Parietal lobe (tissue), 1 donor: Measurements from ENCODE around the gene KRTAP10-4. TPM values are rescaled to one million over a fixed set of nuclear protein-coding genes. Genes with fewer than 3 reads are reported as not detected.

ENCODE experiments used
- total RNA-seq: library from RNA; depleted of rRNA; stranded (reverse); fragments of >200 nt; gene quantifications from one replicate; pipeline ENCODE4 v1.2.3, GENCODE V29; 2014

The KRTAP10-4 gene, protein sequence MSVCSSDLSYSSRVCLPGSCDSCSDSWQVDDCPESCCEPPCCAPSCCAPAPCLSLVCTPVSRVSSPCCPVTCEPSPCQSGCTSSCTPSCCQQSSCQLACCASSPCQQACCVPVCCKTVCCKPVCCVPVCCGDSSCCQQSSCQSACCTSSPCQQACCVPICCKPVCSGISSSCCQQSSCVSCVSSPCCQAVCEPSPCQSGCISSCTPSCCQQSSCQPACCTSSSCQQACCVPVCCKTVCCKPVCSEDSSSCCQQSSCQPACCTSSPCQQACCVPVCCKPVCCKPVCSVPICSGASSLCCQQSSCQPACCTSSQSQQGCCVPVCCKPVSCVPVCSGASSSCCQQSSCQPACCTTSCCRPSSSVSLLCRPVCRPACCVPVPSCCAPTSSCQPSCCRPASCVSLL
- total RNA-seq = not detected

DNA sequence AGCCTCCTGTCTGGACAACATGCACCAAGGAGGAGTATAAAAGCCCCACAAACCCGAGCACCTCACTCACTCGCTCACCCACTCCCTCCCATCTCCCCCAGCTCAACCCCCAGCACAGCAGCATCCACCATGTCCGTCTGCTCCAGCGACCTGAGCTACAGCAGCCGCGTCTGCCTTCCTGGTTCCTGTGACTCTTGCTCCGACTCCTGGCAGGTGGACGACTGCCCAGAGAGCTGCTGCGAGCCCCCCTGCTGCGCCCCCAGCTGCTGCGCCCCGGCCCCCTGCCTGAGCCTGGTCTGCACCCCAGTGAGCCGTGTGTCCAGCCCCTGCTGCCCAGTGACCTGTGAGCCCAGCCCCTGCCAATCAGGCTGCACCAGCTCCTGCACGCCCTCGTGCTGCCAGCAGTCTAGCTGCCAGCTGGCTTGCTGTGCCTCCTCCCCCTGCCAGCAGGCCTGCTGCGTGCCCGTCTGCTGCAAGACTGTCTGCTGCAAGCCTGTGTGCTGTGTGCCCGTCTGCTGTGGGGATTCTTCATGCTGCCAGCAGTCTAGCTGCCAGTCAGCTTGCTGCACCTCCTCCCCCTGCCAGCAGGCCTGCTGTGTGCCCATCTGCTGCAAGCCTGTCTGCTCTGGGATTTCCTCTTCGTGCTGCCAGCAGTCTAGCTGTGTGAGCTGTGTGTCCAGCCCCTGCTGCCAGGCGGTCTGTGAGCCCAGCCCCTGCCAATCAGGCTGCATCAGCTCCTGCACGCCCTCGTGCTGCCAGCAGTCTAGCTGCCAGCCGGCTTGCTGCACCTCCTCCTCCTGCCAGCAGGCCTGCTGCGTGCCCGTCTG, at the start of gene KRTAP10-4:
Gene KRTAP10-4, plus strand, starts transcription at position 100 of the 827 bp plus-strand sequence. Its CDS starts 30 bp downstream, at position 130.

DNA sequence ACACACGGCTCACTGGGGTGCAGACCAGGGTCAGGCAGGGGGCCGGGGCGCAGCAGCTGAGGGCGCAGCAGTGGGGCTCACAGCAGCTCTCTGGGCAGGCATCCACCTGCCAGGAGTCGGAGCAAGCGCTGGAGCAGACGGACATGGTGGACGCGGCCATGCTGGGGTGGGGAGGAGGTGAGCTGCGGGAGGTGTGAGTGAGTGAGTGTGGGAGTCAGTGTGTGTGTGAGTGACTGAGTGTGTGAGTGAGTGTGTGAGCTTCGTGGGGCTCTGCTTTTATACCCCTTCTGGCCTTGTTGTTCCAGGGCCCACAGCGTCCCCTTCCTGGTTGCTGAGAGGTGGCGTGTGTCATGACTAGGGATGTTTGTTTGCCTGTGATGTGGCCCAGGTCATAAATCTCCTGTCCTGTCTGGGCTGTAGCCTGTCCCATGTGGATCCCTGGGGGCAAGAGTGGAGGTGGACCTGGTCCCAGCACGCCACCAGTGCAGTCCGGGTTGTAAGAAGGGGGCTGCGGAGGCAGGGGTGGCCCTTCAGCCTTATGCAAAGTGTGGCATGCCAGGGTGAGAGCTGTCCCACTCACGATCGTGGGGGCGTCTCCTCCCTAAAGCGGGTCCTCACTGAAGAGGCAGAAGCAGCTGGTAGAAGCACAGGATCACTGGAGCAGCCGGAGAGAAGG, 33.4 kb upstream of the KRTAP10-4 start, which contains the start of gene KRTAP10-1:
Gene KRTAP10-1, minus strand, starts transcription at position 205 of the 676 bp plus-strand sequence. Its CDS starts 45 bp downstream, at position 160.

DNA sequence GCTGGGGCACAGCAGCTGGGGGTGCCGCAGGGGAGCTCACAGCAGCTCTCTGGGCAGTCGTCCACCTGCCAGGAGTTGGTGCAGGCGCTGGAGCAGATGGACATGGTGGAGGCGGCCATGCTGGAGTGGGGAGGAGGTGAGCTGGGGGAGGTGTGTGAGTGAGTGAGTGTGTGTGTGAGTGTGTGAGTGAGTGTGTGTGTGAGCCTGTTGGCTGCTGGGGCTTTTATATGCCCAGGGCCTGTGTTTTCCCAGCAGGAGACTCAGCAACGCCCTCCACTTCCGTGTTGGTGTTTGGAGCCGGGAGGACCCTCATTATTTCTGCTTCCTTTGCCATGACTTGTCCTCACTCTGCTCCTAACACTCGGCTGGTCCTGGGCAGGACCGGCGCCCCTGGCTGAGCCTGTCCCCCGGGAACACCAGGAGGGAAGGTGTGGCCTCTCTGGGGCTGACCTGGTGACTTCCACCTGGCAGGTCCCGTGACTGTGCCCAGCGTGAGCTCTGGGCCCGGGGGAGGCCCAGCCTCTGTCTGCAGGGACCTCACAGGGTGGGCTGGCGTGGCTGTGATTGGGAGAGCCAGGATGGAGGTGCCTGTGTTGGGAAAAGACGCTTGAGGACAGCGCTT, 22.1 kb upstream of the KRTAP10-4 start, which contains the start of gene KRTAP10-2:
Gene KRTAP10-2, minus strand, starts transcription at position 166 of the 622 bp plus-strand sequence. Its CDS starts 47 bp downstream, at position 119.

DNA sequence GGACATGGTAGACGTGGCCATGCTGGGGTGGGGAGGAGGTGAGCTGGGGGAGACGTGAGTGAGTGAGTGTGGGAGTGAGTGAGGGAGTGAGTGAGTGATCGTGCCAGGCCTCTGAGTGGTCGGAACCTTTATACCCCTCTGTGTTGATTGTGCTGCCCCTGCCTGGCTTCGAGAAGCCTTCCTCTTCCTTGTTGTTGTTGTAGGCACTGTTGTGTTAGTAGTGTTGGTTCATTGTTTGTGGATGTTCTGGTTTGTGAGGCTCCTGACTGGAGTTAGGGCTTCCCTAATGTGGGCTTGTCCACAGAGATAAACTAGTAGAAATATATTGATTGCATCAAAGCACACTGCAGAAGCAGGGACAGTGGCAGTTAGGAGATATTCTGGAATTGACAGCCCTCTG, 14.8 kb upstream of the KRTAP10-4 start, which contains the start of gene KRTAP10-3:
Gene KRTAP10-3, minus strand, starts transcription at position 101 of the 400 bp plus-strand sequence. Its CDS starts 80 bp downstream, at position 21.

DNA sequence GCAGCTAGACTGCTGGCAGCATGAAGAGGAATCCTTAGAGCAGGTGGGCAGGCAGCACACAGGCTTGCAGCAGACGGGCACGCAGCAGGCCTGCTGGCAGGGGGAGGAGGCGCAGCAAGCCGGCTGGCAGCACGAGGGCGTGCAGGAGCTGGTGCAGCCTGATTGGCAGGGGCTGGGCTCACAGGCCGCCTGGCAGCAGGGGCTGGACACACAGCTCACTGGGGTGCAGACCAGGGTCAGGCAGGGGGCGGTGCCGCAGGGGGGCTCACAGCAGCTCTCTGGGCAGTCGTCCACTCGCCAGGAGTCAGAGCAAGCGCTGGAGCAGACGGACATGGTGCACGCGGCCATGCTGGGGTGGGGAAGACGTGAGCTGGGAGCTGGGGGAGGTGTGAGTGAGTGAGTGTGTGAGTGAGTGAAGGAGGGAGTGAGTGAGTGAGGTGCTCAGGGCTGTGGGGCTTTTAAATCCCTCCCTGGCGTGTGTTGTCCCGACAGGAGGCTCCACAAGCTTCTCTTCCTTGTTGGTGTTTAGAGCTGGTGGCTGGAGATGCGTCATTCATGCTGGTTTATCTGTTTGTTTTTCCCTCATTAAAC, 6.8 kb downstream of the KRTAP10-4 start, which contains the start of gene KRTAP10-5:
Gene KRTAP10-5, minus strand, starts transcription at position 374 of the 591 bp plus-strand sequence. Its CDS starts 26 bp downstream, at position 348.

DNA sequence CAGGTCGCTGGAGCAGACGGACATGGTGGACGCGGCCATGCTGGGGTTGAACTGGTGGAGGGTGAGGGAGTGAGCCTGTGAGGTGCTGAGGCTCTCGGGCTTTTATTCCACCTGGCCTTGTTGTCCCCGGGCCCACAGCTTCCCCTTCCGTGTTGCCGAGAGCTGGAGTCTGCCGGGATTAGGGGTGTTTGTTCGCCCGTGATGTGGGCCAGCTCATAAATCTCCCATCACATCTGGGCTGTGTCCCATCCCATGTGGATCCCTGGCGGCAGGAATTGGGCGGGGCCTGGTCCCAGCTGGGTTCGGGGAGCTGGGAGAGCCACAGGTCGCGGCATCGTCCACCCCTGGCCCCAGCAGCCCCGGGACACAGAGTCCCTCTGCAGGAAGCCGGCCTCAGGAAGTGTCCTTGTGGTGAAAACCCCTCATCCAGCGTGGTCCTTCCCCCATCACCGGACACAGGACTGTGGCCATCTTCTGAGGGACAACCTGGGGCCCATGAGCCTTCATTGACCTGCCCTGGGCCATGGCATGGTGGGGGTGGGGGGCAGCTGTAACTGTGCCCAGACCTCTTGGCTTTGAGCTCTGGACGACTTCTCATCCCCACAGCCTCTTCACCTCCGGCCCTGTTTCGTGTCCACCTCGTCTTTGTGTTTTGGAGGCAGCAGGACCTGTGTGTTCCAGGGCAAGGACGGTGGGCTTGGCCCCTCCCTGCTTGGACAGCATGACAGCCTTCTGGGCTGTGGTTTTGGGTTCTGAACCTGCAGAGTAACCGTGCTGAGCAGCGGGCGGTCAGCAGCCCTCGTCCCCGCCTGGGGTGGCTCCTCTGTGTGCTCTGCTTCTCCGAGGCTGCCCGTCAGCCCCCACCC, 19.1 kb downstream of the KRTAP10-4 start, which contains the start of gene KRTAP10-6:
Gene KRTAP10-6, minus strand, starts transcription at position 60 of the 866 bp plus-strand sequence. Its CDS starts 21 bp downstream, at position 39.

DNA sequence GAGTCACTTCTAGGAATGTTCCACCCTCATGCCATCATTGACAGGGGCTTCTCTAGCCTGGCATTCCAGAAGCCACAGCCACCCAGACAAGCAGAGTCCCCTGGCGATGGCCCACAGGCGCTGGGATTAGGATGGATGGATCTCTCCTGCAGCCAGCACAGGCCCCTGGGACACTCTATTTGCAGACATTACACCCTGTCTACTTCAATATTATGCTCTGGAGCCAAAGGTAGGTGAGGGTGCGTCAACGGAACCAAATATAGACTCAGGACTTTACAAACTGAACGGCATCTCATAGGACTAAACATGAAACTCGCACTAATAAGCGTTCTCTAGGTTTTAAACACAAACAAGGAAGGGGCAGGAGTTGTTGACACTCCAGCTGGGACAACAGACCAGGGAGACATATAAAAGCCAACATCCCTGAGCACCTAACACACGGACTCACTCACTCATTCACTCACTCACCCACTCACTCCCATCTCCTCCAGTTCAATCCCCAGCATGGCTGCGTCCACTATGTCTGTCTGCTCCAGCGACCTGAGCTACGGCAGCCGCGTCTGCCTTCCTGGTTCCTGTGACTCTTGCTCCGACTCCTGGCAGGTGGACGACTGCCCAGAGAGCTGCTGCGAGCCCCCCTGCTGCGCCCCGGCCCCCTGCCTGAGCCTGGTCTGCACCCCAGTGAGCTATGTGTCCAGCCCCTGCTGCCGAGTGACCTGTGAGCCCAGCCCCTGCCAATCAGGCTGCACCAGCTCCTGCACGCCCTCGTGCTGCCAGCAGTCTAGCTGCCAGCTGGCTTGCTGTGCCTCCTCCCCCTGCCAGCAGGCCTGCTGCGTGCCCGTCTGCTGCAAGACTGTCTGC, 26.8 kb downstream of the KRTAP10-4 start, which contains the start of gene KRTAP10-7:
Gene KRTAP10-7, plus strand, starts transcription at position 480 of the 861 bp plus-strand sequence. Its CDS starts 25 bp downstream, at position 505.

DNA sequence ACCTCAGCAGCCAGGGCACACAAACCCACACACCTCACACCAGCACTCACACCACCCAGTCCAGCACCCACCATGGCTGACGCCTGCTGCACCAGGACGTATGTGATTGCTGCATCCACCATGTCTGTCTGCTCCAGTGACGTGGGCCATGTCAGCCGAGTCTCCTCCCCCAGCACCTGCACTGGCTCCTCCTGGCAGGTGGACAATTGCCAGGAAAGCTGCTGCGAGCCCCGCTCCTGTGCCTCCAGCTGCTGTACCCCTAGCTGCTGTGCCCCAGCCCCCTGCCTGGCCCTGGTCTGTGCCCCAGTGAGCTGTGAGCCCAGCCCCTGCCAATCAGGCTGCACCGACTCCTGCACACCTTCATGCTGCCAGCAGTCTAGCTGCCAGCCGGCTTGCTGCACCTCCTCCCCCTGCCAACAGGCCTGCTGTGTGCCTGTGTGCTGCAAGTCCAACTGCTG, 38.5 kb downstream of the KRTAP10-4 start, which contains the start of gene KRTAP10-8:
Gene KRTAP10-8, plus strand, starts transcription at position 51 of the 458 bp plus-strand sequence. Its CDS starts 22 bp downstream, at position 73.

Other genes with a start within 250 kb of the KRTAP10-4 start
- 15.3 TPM for gene CFAP410, start 234.3 kb upstream of the KRTAP10-4 start, total RNA-seq
- gene TRPM2, start 220.1 kb upstream of the KRTAP10-4 start, total RNA-seq = 2.8 TPM
- gene LRRC3, start 118.2 kb upstream of the KRTAP10-4 start, total RNA-seq = 13.5 TPM
- not detected for gene KRTAP10-1, start 33.5 kb upstream of the KRTAP10-4 start, total RNA-seq
- not detected for gene KRTAP10-2, start 22.2 kb upstream of the KRTAP10-4 start, total RNA-seq
- gene KRTAP10-3, start 14.9 kb upstream of the KRTAP10-4 start, total RNA-seq = not detected
- gene KRTAP10-5, start 6.9 kb downstream of the KRTAP10-4 start, total RNA-seq = not detected
- gene KRTAP10-6, start 18.8 kb downstream of the KRTAP10-4 start, total RNA-seq = not detected
- not detected for gene KRTAP10-7, start 26.9 kb downstream of the KRTAP10-4 start, total RNA-seq
- not detected for gene KRTAP10-8, start 38.4 kb downstream of the KRTAP10-4 start, total RNA-seq
- gene KRTAP10-9, start 53.4 kb downstream of the KRTAP10-4 start, total RNA-seq = not detected
- gene KRTAP10-10, start 63.6 kb downstream of the KRTAP10-4 start, total RNA-seq = not detected
- gene KRTAP10-11, start 72.7 kb downstream of the KRTAP10-4 start, total RNA-seq = not detected
- not detected for gene KRTAP12-4, start 80.9 kb downstream of the KRTAP10-4 start, total RNA-seq
- not detected for gene KRTAP12-3, start 84.2 kb downstream of the KRTAP10-4 start, total RNA-seq
- not detected for gene KRTAP12-2, start 93.2 kb downstream of the KRTAP10-4 start, total RNA-seq
- not detected for gene KRTAP12-1, start 108.4 kb downstream of the KRTAP10-4 start, total RNA-seq
- gene KRTAP10-12, start 123.4 kb downstream of the KRTAP10-4 start, total RNA-seq = not detected
- not detected for gene TSPEAR, start 137.8 kb downstream of the KRTAP10-4 start, total RNA-seq
- gene UBE2G2, start 228.1 kb downstream of the KRTAP10-4 start, total RNA-seq = 119 TPM
- 47.3 TPM for gene SUMO3, start 244.3 kb downstream of the KRTAP10-4 start, total RNA-seq